ENCODE results near the gene SLAIN2.
"Not testable (repeated sequence)": the region's sequence is repeated elsewhere in the genome, so short reads cannot be mapped to it uniquely, and the experiment has no call there.

The SLAIN2 gene

GRCh38 chr4:48370260-48371134, 29.2 kb downstream of the SLAIN2 start:
- no peak for DNase-seq

- no peak for DNase-seq
Observed at GRCh38 chr4:48372272-48372671, 30.9 kb downstream of the SLAIN2 start.

- DNase-seq: peak; percentile 85
Observed at GRCh38 chr4:48375651-48376304, 34.4 kb downstream of the SLAIN2 start.

GRCh38 chr4:48379587-48380180, 38.4 kb downstream of the SLAIN2 start:
- no peak for DNase-seq

GRCh38 chr4:48380583-48381167, 39.3 kb downstream of the SLAIN2 start:
- DNase-seq: no peak

GRCh38 chr4:48388525-48389154, 47.3 kb downstream of the SLAIN2 start:
- DNase-seq: peak; percentile 53

GRCh38 chr4:48396043-48396442, 54.7 kb downstream of the SLAIN2 start:
- DNase-seq: no peak

GRCh38 chr4:48400416-48400815, 59.1 kb downstream of the SLAIN2 start:
- DNase-seq: no peak

- DNase-seq: no peak
Observed at GRCh38 chr4:48403358-48403757, 62.0 kb downstream of the SLAIN2 start.

GRCh38 chr4:48403779-48404178, 62.5 kb downstream of the SLAIN2 start:
- DNase-seq: no peak

- no peak for DNase-seq
Observed at GRCh38 chr4:48405924-48406323, 64.6 kb downstream of the SLAIN2 start.

- DNase-seq: no peak
Observed at GRCh38 chr4:48409203-48409602, 67.9 kb downstream of the SLAIN2 start.

- DNase-seq: no peak
Observed at GRCh38 chr4:48410812-48411211, 69.5 kb downstream of the SLAIN2 start.

- DNase-seq: no peak
Observed at GRCh38 chr4:48420144-48420543, 78.8 kb downstream of the SLAIN2 start.

- no peak for DNase-seq
Observed at GRCh38 chr4:48421101-48421500, 79.8 kb downstream of the SLAIN2 start.

GRCh38 chr4:48428926-48429325, 87.6 kb downstream of the SLAIN2 start:
- DNase-seq: no peak

GRCh38 chr4:48429709-48430474, 88.6 kb downstream of the SLAIN2 start:
- no peak for DNase-seq

- DNase-seq: no peak
Observed at GRCh38 chr4:48431401-48431800, 90.1 kb downstream of the SLAIN2 start.

- DNase-seq: no peak
Observed at GRCh38 chr4:48432017-48432416, 90.7 kb downstream of the SLAIN2 start.

GRCh38 chr4:48436318-48436717, 95.0 kb downstream of the SLAIN2 start:
- no peak for DNase-seq

GRCh38 chr4:48439988-48440387, 98.7 kb downstream of the SLAIN2 start:
- DNase-seq: no peak

GRCh38 chr4:48440914-48441313, 99.6 kb downstream of the SLAIN2 start:
- not testable (repeated sequence) for DNase-seq

Measured in fibroblast of skin of right biceps (primary cell).